IMR-90 (cell line): Measurements from ENCODE around the gene ABL1. TPM values are rescaled to one million over a fixed set of nuclear protein-coding genes. Genes with fewer than 3 reads are reported as not detected.
A peak's percentile ranks its signal among the peaks of the same experiment; 100 is the strongest.

ENCODE experiments used
- ATAC-seq: fragments of 200-7000 bp; cut with Tn5 transposase; 2 replicates; pipeline ENCODE4 v1.9.1; 2020; ENCODE audit warnings: low read depth, mild to moderate bottlenecking, moderate library complexity
- BruUV-seq: library from RNA; stranded (reverse); fragments of 400-500 nt; replicated peaks from 2 replicates; lab custom pipeline; 2021; lab: Mats Ljungman, UMichigan
- CTCF ChIA-PET: fragments of 300-600 bp; formaldehyde crosslinking; extraction: SDS; loops from one replicate; lab custom pipeline; 2021; ENCODE audit warnings: antibody characterized with exemption; lab: Yijun Ruan, JAX
- POLR2A ChIA-PET: fragments of 300-600 bp; sonication (Branson Sonifier 250); formaldehyde crosslinking; loops from one replicate; lab custom pipeline; 2022; ENCODE audit warnings: antibody characterized with exemption; ENCODE audit not compliant: unreplicated experiment; lab: Charles Lee
- DNase-seq: peaks from one replicate; pipeline ENCODE4 v3.0.0; 2013
- H2AFZ ChIP-seq: replicated peaks from 2 replicates; pipeline ENCODE3; 2013; ENCODE audit warnings: low read length, mild to moderate bottlenecking; ENCODE audit not compliant: poor library complexity
- H2AK5ac ChIP-seq: 2 replicates; pipeline ENCODE4 v1.6.1; 2013; ENCODE audit warnings: low read depth, low read length, inconsistent platforms
- H2AK9ac ChIP-seq: replicated peaks from 2 replicates; pipeline ENCODE3; 2013; ENCODE audit warnings: mild to moderate bottlenecking, low read depth, low read length, moderate library complexity; ENCODE audit not compliant: poor library complexity
- H2BK120ac ChIP-seq: 2 replicates; pipeline ENCODE4 v1.6.1; 2013; ENCODE audit warnings: low read depth, low read length, inconsistent platforms
- H2BK15ac ChIP-seq: 3 replicates; pipeline ENCODE4 v1.6.1; 2013; ENCODE audit warnings: low read depth, low read length, inconsistent platforms
- H2BK20ac ChIP-seq: 2 replicates; pipeline ENCODE4 v1.6.1; 2013; ENCODE audit warnings: low read depth, mild to moderate bottlenecking, inconsistent platforms, low read length, moderate library complexity
- H2BK5ac ChIP-seq: 2 replicates; pipeline ENCODE4 v1.6.1; 2013; ENCODE audit warnings: mild to moderate bottlenecking, low read depth, low read length, inconsistent platforms; ENCODE audit not compliant: poor library complexity, severe bottlenecking
- H3K14ac ChIP-seq: replicated peaks from 2 replicates; pipeline ENCODE4 v1.6.1; 2013; ENCODE audit warnings: low read depth, low read length, inconsistent platforms
- H3K18ac ChIP-seq: 2 replicates; pipeline ENCODE4 v1.6.1; 2013; ENCODE audit warnings: low read depth, low read length, control low read depth
- H3K23ac ChIP-seq: 2 replicates; pipeline ENCODE4 v1.6.1; 2013; ENCODE audit warnings: low read depth, low read length, inconsistent platforms
- H3K27ac ChIP-seq: 2 replicates; pipeline ENCODE4 v1.5.1; 2013; ENCODE audit warnings: mild to moderate bottlenecking, control low read depth, low read length; ENCODE audit not compliant: insufficient read depth
- H3K27me3 ChIP-seq: 2 replicates; pipeline ENCODE4 v1.6.1; 2013; ENCODE audit warnings: low read length; ENCODE audit not compliant: control insufficient read depth, insufficient read depth
- H3K36me3 ChIP-seq: 2 replicates; pipeline ENCODE4 v1.6.1; 2013; ENCODE audit warnings: low read length, mixed read lengths; ENCODE audit not compliant: control insufficient read depth, insufficient read depth
- H3K4ac ChIP-seq: 2 replicates; pipeline ENCODE4 v1.6.1; 2013; ENCODE audit warnings: low read depth, low read length, inconsistent platforms
- H3K4me1 ChIP-seq: 2 replicates; pipeline ENCODE4 v1.6.1; 2013; ENCODE audit warnings: low read length, mixed read lengths; ENCODE audit not compliant: control insufficient read depth, insufficient read depth
- H3K4me2 ChIP-seq: 2 replicates; pipeline ENCODE4 v1.6.1; 2013; ENCODE audit warnings: low read depth, mild to moderate bottlenecking, control low read depth, low read length, moderate library complexity
- H3K4me3 ChIP-seq: 2 replicates; pipeline ENCODE4 v1.5.1; 2013; ENCODE audit warnings: low read depth, mild to moderate bottlenecking, control low read depth, low read length, moderate library complexity; ENCODE audit not compliant: insufficient read depth
- H3K56ac ChIP-seq: 2 replicates; pipeline ENCODE4 v1.6.1; 2013; ENCODE audit warnings: low read length, inconsistent platforms; ENCODE audit not compliant: insufficient read depth; ENCODE audit errors: extremely low read depth
- H3K79me1 ChIP-seq, 2 experiments: 2 replicates each; pipeline ENCODE4 v1.6.1; 2013; ENCODE audit warnings: low read length in 2 of 2, inconsistent platforms in 1 of 2, low read depth in 1 of 2
- H3K9ac ChIP-seq: 2 replicates; pipeline ENCODE4 v1.6.1; 2013; ENCODE audit warnings: low read depth, low read length, control low read depth
- H3K9me1 ChIP-seq: 2 replicates; pipeline ENCODE4 v1.6.1; 2013; ENCODE audit warnings: low read length, inconsistent platforms; ENCODE audit not compliant: insufficient read depth
- H3K9me3 ChIP-seq: 2 replicates; pipeline ENCODE4 v1.6.1; 2013; ENCODE audit warnings: low read length; ENCODE audit not compliant: control insufficient read depth, insufficient read depth
- H4K20me1 ChIP-seq: 2 replicates; pipeline ENCODE4 v1.6.1; 2013; ENCODE audit warnings: low read length, inconsistent platforms; ENCODE audit not compliant: insufficient read depth
- H4K5ac ChIP-seq: 2 replicates; pipeline ENCODE4 v1.6.1; 2013; ENCODE audit warnings: mild to moderate bottlenecking, low read depth, low read length, control low read depth
- H4K8ac ChIP-seq, 2 experiments: 2 replicates each; pipeline ENCODE4 v1.6.1; 2013; ENCODE audit warnings: low read depth in 2 of 2, low read length in 2 of 2, control low read depth in 1 of 2, inconsistent platforms in 1 of 2
- H4K91ac ChIP-seq: 2 replicates; pipeline ENCODE4 v1.6.1; 2013; ENCODE audit warnings: low read depth, low read length, inconsistent platforms; ENCODE audit not compliant: insufficient read depth
- BHLHE40 ChIP-seq: fragments of 150-350 bp; IDR thresholded peaks from 2 replicates; pipeline ENCODE4 v1.6.1; 2016; ENCODE audit warnings: mild to moderate bottlenecking, low read depth, low read length
- WGBS, 2 experiments: methylation state at CpG; one replicate each; pipeline versions ENCODE4 v1.1.5 to v1.1.7; 2013; ENCODE audit warnings: missing lambda C conversion rate in 2 of 2; ENCODE audit not compliant: insufficient read length in 1 of 2; ENCODE audit errors: extremely low coverage in 2 of 2; 5-methylcytosine and 5-hydroxymethylcytosine counted together
- dilution Hi-C: fragments of 300-500 bp; cut with HindIII; formaldehyde crosslinking; loops from one replicate; pipeline ENCODE4 v1.14.3; 2018; ENCODE audit warnings: low sequenced_read_pairs; ENCODE audit not compliant: unreplicated experiment
- in situ Hi-C: fragments of 300-500 bp; cut with MboI; formaldehyde crosslinking; loops from 3 replicates; pipeline ENCODE4 v1.14.3; 2019; ENCODE audit warnings: low sequenced_read_pairs, inconsistent platforms, mixed read lengths
- intact Hi-C: fragments of 100-400 bp; cut with micrococcal nuclease; formaldehyde crosslinking; loops from 2 replicates; pipeline ENCODE4 v1.10.0; 2022
- polyA plus RNA-seq, 3 experiments: library from polyadenylated mRNA; depleted of rRNA; stranded (reverse); fragments of >200 nt; gene quantifications; 2 replicates each; pipeline ENCODE4 v1.2.3, GENCODE V29; 2012; ENCODE audit warnings: low replicate concordance in 1 of 3
- total RNA-seq: library from RNA; depleted of rRNA; stranded (reverse); fragments of >200 nt; gene quantifications from 2 replicates; pipeline ENCODE4 v1.2.3, GENCODE V29; 2012
- TF ChIP-seq, protein P1 (sequence below): fragments of 150-350 bp; IDR thresholded peaks from 2 replicates; pipeline ENCODE4 v1.6.1; 2017; ENCODE audit warnings: mild to moderate bottlenecking, antibody characterized with exemption, low read length, low read depth

Gene ABL1
- total and polyA plus RNA-seq, 2 of the 4 experiments (the other 2 are of a cell fraction) = 33.7 to 49.1 TPM

- Histone ChIP-seq H2BK15ac (no peak overlapping the region), H2BK5ac (no peak overlapping the region), H3K56ac (no peak overlapping the region), H4K91ac (no peak overlapping the region), H3K36me3 (no peaks in the 10 kb centered on the region), H3K9ac (no peak overlapping the region), H2BK120ac (no peak overlapping the region), H3K27me3 (no peaks in the 10 kb centered on the region), H2BK20ac (no peak overlapping the region), H3K18ac (peak overlapping the region; percentile 52; the same call in 1 of the 2 replicates), H3K4ac (no peak overlapping the region), H3K4me2 (no peak overlapping the region), H3K9me3 (no peaks in the 10 kb centered on the region), H2AK9ac (no peak overlapping the region), H3K9me1 (peaks cover 2% of the 10 kb centered on the region; the same call in 1 of the 2 replicates), H2AFZ (no peak overlapping the region), H3K27ac (no peak overlapping the region), H3K14ac (no peak overlapping the region), H3K4me1 (peaks cover 2% of the 10 kb centered on the region), H3K23ac (no peak overlapping the region), H4K20me1 (0 out of 2 replicates have a peak, but pooled peaks cover 1% of the 10 kb centered on the region), H3K4me3 (no peak overlapping the region), H2AK5ac (no peak overlapping the region), H4K8ac (no peak overlapping the region), H4K5ac (no peak overlapping the region; the same call in 1 of the 2 replicates), H3K79me1 (peaks cover 6 to 24% of the 10 kb centered on the region in 2 experiments)
- CTCF ChIA-PET = interaction anchor here (0.6 kb wide), 1 partner anchor 18 kb away, joined by 3 read pairs; no protein-coding TSS in a partner anchor
- WGBS, 2 experiments = 89% methylated on average over 3 of the region's 9 CpGs; no CpG with 5 or more reads in 1 of the 2 experiments
- dilution Hi-C loops = no loop called here
- DNase-seq (no peak), ATAC-seq (no peak)
- no TSS peak for BruUV-seq
- TF ChIP-seq, protein P1, sequence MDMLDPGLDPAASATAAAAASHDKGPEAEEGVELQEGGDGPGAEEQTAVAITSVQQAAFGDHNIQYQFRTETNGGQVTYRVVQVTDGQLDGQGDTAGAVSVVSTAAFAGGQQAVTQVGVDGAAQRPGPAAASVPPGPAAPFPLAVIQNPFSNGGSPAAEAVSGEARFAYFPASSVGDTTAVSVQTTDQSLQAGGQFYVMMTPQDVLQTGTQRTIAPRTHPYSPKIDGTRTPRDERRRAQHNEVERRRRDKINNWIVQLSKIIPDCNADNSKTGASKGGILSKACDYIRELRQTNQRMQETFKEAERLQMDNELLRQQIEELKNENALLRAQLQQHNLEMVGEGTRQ = no peak
- TF ChIP-seq BHLHE40 = no peak
- POLR2A ChIA-PET = no interaction called here
- in situ Hi-C loops = no loop called here
- intact Hi-C loops = no loop called here
Measured at GRCh38 chr9:130815242-130815808, 19.7 kb upstream of the ABL1 start.
